GM21825 (cell line): ENCODE data around the gene FAM72D.
"Not testable (repeated sequence)": the region's sequence is repeated elsewhere in the genome, so short reads cannot be mapped to it uniquely, and the experiment has no call there.

Experiments used
- ATAC-seq: cut with Tn5 transposase; IDR thresholded peaks from one replicate; pipeline ENCODE4 v1.9.1; 2021; ENCODE audit warnings: mild to moderate bottlenecking, moderate library complexity; ENCODE audit not compliant: unreplicated experiment

FAM72D gene

DNA sequence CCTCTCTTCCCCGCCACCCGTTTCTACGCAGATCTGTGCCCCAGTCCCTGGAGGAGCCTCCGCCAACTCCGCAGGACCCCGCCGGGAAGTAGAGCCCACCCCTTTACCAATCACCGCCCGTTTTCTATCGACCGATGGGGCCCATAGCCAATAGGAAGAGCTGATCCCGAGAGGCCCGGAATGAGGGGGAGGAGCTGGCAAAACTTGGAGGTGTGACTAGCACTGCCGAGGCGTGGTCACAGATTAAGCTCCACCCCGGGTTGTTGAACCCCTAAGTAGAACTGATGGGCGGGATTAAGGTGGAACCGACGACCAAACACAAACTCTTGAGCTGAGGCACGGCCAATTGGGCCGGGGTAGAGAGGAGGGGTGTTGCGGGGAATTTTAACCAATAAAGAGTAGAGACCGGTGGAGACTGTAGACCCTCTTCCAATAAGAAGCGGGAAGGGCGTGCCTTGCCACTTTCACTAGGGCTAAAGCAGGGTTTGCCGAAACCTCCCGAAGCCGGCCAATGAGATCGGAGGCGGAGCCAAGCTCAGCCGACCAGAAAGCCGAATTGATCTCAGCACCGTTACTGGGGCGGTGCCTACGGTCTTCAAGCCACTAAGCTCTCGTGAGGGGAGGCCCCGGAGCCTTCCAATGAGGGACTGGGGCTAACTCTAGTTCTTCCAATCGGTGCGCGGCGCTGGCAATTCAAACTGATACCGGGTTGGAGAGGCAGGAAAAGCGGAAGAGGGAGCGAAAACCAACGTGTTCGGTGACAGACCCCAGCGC lies at the start of gene FAM72D, which contains the start of gene SRGAP2B:
TSS of gene FAM72D (plus strand) at position 691 of the 774 bp plus-strand sequence. CDS start 874 bp downstream, outside the sequence.
TSS of gene SRGAP2B (minus strand) at position 45 of the 774 bp plus-strand sequence. CDS start 2,427 bp downstream, outside the sequence.
- ATAC-seq = peak; percentile 78

GRCh38 chr1:145047553-145047952 lies 48.2 kb upstream of the FAM72D start:
- not testable (repeated sequence) for ATAC-seq

GRCh38 chr1:145048181-145048856 lies 47.5 kb upstream of the FAM72D start:
- ATAC-seq = not testable (repeated sequence)

- ATAC-seq = not testable (repeated sequence)
Observed at GRCh38 chr1:145052019-145052776, 43.6 kb upstream of the FAM72D start.

DNA sequence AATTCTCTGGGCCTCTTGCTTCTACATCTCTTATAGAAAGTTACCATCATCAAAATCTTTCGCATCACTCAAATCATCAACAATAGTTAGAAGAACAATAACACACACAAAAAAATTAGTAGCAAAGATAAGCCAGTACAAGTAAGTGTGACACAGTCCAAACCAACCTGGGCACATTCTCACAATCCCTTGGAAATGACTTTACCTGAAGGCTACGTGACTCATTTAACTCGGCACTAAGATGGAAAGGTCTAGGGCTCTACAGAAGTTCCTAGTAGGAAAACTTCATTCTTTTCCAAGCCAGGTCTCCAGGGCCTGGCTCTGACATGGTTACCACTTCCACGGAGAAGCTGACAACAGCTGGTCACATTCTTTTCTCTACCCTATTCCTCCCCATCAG lies 42.3 kb upstream of the FAM72D start:
- not testable (repeated sequence) for ATAC-seq

DNA sequence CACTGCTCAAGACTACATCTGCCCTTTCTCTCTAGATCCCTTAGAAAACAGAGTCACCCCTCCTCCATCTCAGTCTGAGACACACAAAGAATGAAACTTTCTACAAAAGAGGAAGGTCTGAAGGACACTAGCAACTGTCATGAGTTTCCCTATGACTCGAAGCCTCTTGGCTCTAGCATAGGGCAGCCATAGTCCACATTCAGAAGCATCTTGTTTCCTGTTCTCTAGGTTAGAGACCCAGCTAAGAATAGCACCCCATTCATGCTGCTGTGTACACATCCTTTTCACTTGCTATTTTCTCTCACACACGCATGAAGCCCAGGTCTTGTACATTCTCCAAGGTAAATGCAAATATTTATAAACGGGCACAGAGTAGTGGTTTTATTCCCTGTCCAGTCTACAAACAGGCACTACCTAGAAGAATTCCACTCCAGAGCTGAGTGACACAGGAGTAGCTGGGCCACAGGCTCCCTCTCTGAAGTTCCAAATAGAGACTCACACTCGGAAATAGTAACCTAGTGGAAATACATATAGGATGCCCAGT lies 40.5 kb upstream of the FAM72D start:
- peak; percentile 99 for ATAC-seq

- ATAC-seq = peak; percentile 43
Observed at GRCh38 chr1:145058184-145058583, 37.6 kb upstream of the FAM72D start.

DNA sequence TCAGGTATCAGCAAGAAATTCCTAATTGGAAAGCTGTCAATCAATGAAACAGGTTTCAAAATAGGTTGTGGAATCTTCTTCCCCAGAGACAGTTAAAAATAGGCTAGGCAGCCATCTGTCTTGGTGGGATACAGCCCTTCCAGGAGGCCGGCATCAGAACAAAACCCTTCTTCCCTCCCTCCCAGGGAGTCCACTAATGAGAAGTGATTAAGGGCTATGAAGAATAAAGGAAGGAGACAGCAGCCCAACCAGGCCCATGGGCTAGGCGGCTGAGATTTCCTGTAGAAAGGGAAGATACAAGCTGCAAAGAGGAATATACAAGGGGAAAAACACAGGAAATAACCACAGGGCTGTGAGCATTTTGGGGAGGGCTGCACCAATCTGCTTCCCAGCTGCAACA lies 32.5 kb upstream of the FAM72D start:
- not testable (repeated sequence) for ATAC-seq

DNA sequence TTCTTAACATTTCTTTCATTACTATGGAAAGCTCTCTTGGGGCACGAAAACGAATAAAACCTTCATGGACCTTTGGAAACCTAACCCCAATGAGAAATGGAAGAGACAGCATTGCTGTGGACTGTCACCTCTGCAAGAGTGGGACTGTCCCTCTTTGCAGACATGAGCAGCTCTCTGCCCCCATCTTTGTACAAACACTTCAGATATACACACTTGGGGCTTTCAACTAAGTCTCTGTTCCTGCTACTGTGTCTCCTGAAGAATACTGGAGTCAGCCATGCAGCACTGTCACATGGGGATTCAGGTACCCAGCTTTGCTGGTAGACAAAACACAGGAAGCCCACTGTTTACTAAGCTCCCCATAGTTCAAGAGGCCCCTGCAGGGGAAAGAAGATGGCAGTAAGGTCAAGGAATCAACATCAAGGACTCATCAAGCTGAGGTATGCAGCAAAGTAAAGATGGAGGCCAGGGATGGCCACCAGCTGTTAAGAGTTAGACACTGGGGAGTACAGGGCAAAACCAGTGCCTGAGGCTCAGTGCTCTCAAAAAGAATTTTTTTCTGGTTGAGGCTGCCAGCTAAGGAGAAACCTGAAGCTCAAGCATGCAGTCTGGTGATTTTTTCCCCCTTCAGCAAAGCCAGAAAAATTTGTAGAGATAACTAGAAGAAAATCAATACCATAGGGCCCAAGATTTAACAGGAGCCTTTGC lies 31.7 kb upstream of the FAM72D start:
- not testable (repeated sequence) for ATAC-seq

DNA sequence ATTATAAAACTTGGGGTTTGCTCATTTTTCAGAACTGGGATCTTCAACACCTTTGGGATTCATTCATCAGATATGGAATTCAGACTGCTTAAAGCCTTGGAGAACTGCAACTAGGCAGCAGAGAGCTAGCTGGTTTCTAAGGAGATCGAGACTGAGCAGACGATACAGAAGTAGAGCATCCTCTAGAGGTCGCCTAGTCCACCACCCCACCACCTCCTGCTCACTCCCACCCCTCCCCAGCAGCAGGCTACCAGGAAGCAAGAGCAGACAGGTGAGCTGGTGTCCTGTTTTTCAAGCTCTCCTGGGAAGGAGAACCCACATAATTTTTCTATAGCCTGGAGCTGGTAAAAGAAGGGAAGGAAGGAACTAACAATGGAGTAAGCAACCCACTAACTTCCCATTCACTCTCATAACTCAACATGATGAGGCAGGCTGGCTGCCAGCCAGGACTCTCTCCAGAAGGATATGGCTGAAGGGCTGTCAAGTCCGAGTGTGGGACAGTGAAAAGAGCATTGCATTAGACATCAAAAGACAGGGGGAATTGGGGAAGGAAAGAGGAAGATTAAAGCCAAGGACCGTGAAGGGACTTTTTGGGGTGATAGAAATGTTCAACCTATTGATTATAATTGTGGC lies 30.5 kb upstream of the FAM72D start:
- ATAC-seq = not testable (repeated sequence)

DNA sequence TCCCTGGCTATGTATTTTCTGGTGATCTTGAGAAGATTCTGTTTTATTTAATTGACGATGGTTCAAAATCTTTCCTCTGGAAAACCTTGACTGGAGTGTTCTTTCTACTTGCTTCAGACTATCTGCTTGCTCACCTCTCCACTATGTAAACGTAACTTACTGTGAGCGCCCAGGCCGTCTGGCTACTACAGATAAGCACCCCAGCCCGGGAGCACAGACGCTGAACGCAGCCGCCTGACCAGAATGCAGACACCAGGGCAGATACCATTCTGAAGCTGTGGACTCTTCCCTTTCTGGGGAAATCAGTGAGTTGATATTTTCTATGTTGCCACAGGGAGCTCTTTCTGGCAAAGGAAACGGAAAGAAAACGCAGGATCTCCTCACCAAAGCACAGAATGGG lies 29.3 kb upstream of the FAM72D start:
- ATAC-seq = not testable (repeated sequence)

GRCh38 chr1:145071569-145071968 lies 24.2 kb upstream of the FAM72D start:
- not testable (repeated sequence) for ATAC-seq

DNA sequence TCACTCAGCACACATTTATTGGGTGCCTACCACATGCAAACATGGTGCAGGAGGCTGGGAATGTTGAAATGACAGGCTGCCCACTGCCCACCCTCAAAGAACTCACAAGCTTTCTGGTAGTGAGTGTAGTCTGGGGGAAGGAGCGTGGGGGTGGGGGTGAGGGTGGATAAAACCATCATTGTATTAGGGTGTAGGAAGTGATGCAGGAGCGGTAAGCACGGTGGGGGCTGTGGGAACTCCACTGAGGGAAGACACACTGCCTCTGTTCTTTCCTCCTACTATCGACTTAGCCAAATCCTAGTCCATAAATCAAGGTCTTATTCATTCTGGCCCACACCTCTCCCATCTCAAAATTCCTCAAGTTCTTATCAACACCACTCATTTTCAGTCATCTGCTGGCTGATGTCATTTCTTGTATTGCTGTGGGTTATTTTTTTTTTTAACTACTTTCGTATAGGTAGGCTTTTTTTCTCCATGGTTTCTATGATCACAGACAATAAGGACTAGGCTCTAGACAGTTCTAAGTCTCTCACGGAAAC lies 21.7 kb upstream of the FAM72D start:
- not testable (repeated sequence) for ATAC-seq

GRCh38 chr1:145076877-145077276 lies 18.9 kb upstream of the FAM72D start:
- not testable (repeated sequence) for ATAC-seq

DNA sequence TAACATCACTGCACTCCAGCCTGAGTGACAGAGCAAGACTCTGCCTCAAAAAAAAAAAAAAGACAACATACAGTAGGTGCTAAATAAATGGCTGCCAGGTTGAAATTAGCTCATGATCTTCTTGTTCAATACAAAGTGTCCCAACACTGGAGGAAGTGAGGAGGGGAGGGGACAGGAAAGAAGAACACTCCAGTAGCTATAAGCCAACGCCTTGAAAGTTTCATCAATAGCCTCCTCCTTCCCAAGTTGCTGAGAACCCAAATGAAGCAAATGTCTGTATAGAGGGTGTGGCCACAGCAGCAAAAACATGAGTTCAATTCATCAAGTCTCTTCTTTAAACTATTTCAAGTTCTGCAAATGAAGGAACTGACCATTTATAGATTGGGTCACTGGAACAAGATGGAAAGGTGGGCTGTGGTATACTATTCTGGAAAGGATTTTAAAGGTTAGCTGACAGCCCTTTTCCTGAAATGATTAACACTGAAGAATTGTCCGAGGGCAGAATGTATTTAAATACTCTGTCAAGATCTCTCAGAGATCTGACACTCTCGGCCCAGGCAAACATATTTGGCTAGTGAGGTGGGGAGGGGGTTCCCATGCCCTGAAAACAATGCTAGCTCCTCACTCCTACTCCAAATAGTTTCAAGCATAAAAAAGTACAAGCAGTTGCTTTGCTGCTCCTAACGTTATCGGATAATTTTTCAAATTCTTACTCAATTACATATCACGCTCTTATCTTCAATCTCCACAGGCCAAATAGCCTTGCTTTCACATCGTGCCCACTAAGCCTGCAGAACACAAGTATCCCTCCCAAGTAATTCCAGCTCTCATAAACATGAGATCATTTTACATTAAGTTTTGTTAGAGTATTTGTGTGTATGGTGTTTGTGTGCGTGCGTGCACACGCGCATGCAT lies 17.6 kb upstream of the FAM72D start:
- not testable (repeated sequence) for ATAC-seq

GRCh38 chr1:145078787-145079370 lies 16.9 kb upstream of the FAM72D start:
- ATAC-seq = not testable (repeated sequence)

GRCh38 chr1:145079737-145080136 lies 16.0 kb upstream of the FAM72D start:
- ATAC-seq = not testable (repeated sequence)

DNA sequence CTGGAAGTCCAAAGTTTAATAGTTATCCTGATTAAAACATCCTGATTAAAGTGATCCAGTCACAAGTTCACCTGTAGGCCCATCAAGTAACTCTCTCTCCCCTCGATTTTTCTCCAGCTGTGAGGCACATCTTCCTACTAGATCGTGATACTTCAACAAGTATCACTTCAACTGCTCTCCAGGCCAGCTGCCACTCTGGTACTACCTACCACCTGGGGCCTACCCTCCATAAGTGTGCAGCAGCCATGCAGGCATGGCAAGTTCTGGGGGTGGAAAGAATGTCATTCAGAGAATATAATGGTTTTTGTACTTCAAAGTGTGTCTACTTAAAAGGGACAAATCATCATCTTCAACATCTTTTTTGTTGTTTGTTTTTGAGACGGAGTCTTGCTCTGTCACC lies 15.6 kb upstream of the FAM72D start:
- ATAC-seq = not testable (repeated sequence)
